ENCODE data around the gene NIPSNAP2.

The NIPSNAP2 gene

DNA sequence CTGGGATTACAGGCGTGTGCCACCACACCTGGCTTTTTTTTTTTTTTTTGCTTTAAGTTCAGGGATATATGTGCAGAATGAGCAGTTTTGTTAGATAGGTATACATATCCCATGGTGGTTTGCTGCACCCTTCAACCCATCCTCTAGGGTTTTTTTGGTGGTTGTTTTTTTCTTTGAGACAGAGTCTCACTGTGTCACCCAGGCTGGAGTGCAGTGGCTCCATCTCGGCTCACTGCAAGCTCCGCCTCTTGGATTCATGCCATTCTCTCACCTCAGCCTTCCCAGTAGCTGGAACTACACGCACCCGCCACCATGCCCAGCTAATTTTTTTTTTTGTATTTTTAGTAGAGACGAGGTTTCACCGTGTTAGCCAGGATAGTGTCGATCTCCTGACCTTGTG, 84.4 kb downstream of the NIPSNAP2 start:
- DNase-seq, result peak; percentile 41
